Measurements from ENCODE around the gene NHEJ1. TPM values are rescaled to one million over a fixed set of nuclear protein-coding genes. Genes with fewer than 3 reads are reported as not detected.

Gene NHEJ1
- total and polyA plus RNA-seq, 2 of the 13 experiments (the other 11 are each of a cell fraction or from before 2014, with no cell fraction given): 30.0 to 30.7 TPM

- TF ChIP-seq ZBTB2 (CRISPR knock-in tag; IDR thresholded peaks at IDR 0.05; ENCODE audit: low read depth) (peak; percentile 80; the same call in 1 of the 2 replicates), ZBTB33 (CRISPR knock-in tag; IDR thresholded peaks at IDR 0.05) (no peak), GTF2F1 (IDR thresholded peaks at IDR 0.05; ENCODE audit: low read length) (peak; percentile 96), ZNF468 (CRISPR knock-in tag; IDR thresholded peaks at IDR 0.05) (no peak; the same call in 1 of the 2 replicates), ZNF530 (CRISPR knock-in tag; IDR thresholded peaks at IDR 0.05; ENCODE audit: low read depth) (no peak), ZFP36L1 (CRISPR knock-in tag; IDR thresholded peaks at IDR 0.05) (peak; percentile 97), GATAD1 (CRISPR knock-in tag; IDR thresholded peaks at IDR 0.05) (peak; percentile 90), SRSF4 (IDR thresholded peaks at IDR 0.05; ENCODE audit: low read depth, low read length, poor library complexity, severe bottlenecking) (no peak), NR2F1 (CRISPR knock-in tag; IDR thresholded peaks at IDR 0.05) (no peak), KLF15 (CRISPR knock-in tag; IDR thresholded peaks at IDR 0.05; ENCODE audit: borderline replicate concordance) (no peak; the same call in 1 of the 2 replicates), ZNF276 (CRISPR knock-in tag; IDR thresholded peaks at IDR 0.05; ENCODE audit: low read depth) (0 out of 2 replicates have a peak, but pooled peaks have one; percentile 60), ZNF556 (CRISPR knock-in tag; IDR thresholded peaks at IDR 0.05; ENCODE audit: borderline replicate concordance) (peak; percentile 79; the same call in 1 of the 2 replicates), ZNF318 (CRISPR knock-in tag; IDR thresholded peaks at IDR 0.05) (peak; percentile 95), ZNF747 (CRISPR knock-in tag; IDR thresholded peaks at IDR 0.05; ENCODE audit: borderline replicate concordance) (peak; percentile 80)
Measured at GRCh38 chr2:219177552-219178376, 17.1 kb upstream of the NHEJ1 start, which contains the start of gene RETREG2 (continued).

Measured in HepG2 (cell line).